ENCODE measurements around the gene CPNE2. TPM values are rescaled to one million over a fixed set of nuclear protein-coding genes. Genes with fewer than 3 reads are reported as not detected.

CPNE2 gene
- total RNA-seq, 5 donors from 2014 or later (not counting 1 experiment from before 2014, with no cell fraction given), result 5.5 to 9.3 (median 6.1) TPM

DNA sequence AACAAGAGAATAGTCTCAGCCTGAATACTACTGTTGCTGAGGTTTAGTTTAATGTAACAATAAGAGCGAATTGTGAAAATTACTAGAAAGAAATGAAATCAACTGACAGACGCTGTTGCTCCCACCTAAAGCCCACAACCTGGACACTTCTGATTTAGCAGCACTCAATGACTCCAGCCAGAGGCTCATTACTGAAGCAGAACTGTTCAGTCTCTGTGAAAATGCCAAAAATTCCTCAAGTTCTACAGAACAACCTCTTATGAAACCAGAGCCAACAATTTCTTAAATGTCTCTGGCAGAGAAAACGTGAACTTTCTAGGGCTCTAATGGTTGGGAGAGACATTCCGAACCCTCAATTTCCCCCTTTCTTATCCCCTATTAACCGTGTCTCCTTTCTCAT lies 83.5 kb downstream of the CPNE2 start:
- DNase-seq (no peak), ATAC-seq (replicated peaks in 1 of 4) (no peak)
- H3K9me3 ChIP-seq, result no peaks in the 10 kb centered on the region
- H3K36me3 ChIP-seq (ENCODE audit: control insufficient read depth in 2 of 2, extremely low read depth in 1 of 2, insufficient read depth in 1 of 2, low read length in 1 of 2), result peaks cover 8 to 30% of the 10 kb centered on the region in 2 donors
- Mint-ChIP-seq H3K4me3 (no peak overlapping the region), H3K36me3 (peaks cover 25% of the 10 kb centered on the region), H3K9me3 (no peaks in the 10 kb centered on the region), H3K27me3 (no peaks in the 10 kb centered on the region), H3K27ac (no peak overlapping the region), H3K4me1 (peaks cover 2 to 6% (median 5%) of the 10 kb centered on the region in 3 donors)
- no peak overlapping the region for H3K4me3 ChIP-seq (ENCODE audit: control insufficient read depth in 1 of 2, extremely low read depth in 1 of 2, low read length in 1 of 2)
- no peak overlapping the region for H3K27ac ChIP-seq (ENCODE audit: low read length)
- ChIA-PET CTCF (interaction anchor here in 1 of 2 donors (0.5 to 1.0 kb wide), 2 partner anchors 83 to 92 kb away, joined by 3 to 7 read pairs; no protein-coding TSS in a partner anchor), POLR2A (no interaction called here)
- WGBS (ENCODE audit: insufficient coverage), result no CpG with 5 or more reads among the region's 5 CpGs
- H3K27me3 ChIP-seq (replicated peaks in 1 of 2; ENCODE audit: control insufficient read depth in 2 of 2, extremely low read depth in 1 of 2, insufficient read depth in 2 of 2, low read length in 1 of 2), result no peaks in the 10 kb centered on the region
- no peaks in the 10 kb centered on the region for H3K4me1 ChIP-seq (ENCODE audit: control insufficient read depth in 1 of 2, extremely low read depth in 1 of 2, insufficient read depth in 2 of 2, low read length in 2 of 2)

DNA sequence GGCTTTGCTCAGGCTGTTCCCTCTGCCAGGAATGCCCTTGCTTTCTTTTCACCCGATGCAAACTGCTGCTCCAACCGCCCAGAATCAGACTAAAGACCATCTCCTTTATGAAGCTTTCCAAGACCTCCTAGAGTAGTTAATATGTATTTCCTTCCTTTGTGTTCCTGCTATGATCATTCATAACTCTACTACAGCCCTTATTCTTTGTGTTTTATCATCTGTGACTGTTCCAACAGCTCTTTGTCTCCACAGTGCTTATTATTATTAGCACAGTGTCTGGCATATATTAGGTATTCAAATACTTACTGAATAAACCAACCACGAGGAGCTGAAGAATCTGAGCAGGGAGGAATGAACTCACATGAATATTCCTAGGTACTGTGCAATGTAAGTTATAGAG lies 85.8 kb downstream of the CPNE2 start:
- DNase-seq (no peak), ATAC-seq (replicated peaks in 1 of 4) (no peak)
- no CpG with 5 or more reads among the region's 3 CpGs for WGBS (ENCODE audit: insufficient coverage)
- Histone ChIP-seq H3K9me3 (no peaks in the 10 kb centered on the region), H3K36me3 (ENCODE audit: control insufficient read depth in 2 of 2, extremely low read depth in 1 of 2, insufficient read depth in 1 of 2, low read length in 1 of 2) (peaks cover 0 to 7% of the 10 kb centered on the region in 2 donors), H3K27me3 (replicated peaks in 1 of 2; ENCODE audit: control insufficient read depth in 2 of 2, extremely low read depth in 1 of 2, insufficient read depth in 2 of 2, low read length in 1 of 2) (no peaks in the 10 kb centered on the region), H3K4me3 (ENCODE audit: control insufficient read depth in 1 of 2, extremely low read depth in 1 of 2, low read length in 1 of 2) (no peak overlapping the region), H3K4me1 (ENCODE audit: control insufficient read depth in 1 of 2, extremely low read depth in 1 of 2, insufficient read depth in 2 of 2, low read length in 2 of 2) (peaks cover 0 to 4% of the 10 kb centered on the region in 2 experiments), H3K27ac (ENCODE audit: low read length) (no peak overlapping the region)
- POLR2A ChIA-PET, result no interaction called here
- CTCF ChIA-PET, result no interaction called here
- Mint-ChIP-seq H3K9me3 (no peaks in the 10 kb centered on the region), H3K4me3 (no peak overlapping the region), H3K36me3 (peaks cover 11% of the 10 kb centered on the region), H3K27ac (no peak overlapping the region), H3K27me3 (no peaks in the 10 kb centered on the region), H3K4me1 (peaks cover 12 to 20% (median 18%) of the 10 kb centered on the region in 3 donors)

DNA sequence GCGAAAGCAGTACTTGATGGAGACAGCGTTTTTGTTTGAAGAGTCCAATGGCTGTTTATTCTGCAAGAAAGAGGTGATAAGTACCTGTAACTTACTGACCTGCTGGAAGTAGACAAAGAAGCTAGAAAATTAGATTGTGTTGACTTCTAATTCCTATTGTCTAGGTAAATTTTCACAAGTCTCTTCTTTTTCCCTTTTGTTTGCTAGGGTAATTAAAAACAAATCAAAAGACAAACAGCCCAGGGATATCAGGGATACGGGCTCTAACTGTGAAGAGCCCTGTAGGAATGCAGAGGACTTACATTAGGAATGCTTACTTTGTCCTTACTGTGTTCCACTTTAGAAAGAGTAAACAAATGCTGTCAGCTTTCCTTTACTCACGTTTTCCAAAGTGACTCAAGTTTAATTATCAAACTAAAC lies 86.4 kb downstream of the CPNE2 start:
- H3K27ac ChIP-seq (ENCODE audit: low read length), result no peak overlapping the region

DNA sequence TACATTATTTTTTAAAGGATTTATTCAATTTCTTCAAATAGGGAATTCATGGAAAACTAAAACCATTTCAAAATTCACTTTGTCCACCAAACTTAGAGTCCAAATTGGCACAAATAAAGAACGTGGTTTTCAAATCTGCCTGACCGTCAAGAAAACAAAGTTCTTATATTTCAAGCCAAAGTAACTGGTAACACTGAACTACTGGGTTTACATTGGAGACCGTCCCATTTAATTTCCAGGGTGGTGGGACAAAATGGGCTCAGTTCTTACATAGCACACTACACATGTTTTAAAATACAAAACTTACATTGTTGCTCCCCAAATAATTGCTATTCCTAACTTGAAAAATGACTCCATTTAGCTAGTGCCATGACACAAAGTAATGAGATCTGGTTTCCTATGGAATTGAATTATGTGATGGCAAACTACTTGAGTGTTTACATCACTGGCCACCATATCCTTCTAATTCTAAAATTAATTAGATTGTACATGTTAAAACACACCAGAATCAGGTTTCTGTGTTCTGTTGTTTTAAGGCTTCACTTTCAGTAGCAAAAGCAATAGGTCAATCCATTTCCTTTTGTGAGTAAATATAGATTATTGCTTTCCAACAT lies 86.9 kb downstream of the CPNE2 start:
- Mint-ChIP-seq H3K4me3 (no peak overlapping the region), H3K36me3 (peaks cover 7% of the 10 kb centered on the region), H3K9me3 (no peaks in the 10 kb centered on the region), H3K27ac (no peak overlapping the region), H3K27me3 (no peaks in the 10 kb centered on the region), H3K4me1 (peaks cover 19 to 28% (median 25%) of the 10 kb centered on the region in 3 donors)
- CTCF ChIA-PET, result no interaction called here
- ATAC-seq (replicated peaks in 1 of 4) (no peak), DNase-seq (no peak)
- no peak overlapping the region for H3K4me3 ChIP-seq (ENCODE audit: control insufficient read depth in 1 of 2, extremely low read depth in 1 of 2, low read length in 1 of 2)
- H3K9me3 ChIP-seq, result no peaks in the 10 kb centered on the region
- no peak overlapping the region for H3K27ac ChIP-seq (ENCODE audit: low read length)
- no peaks in the 10 kb centered on the region for H3K27me3 ChIP-seq (replicated peaks in 1 of 2; ENCODE audit: control insufficient read depth in 2 of 2, extremely low read depth in 1 of 2, insufficient read depth in 2 of 2, low read length in 1 of 2)
- WGBS (ENCODE audit: insufficient coverage), result 93% methylated on average over 2 of the region's 3 CpGs
- H3K36me3 ChIP-seq (ENCODE audit: control insufficient read depth in 2 of 2, extremely low read depth in 1 of 2, insufficient read depth in 1 of 2, low read length in 1 of 2), result peaks cover 0 to 5% of the 10 kb centered on the region in 2 donors
- POLR2A ChIA-PET, result no interaction called here
- H3K4me1 ChIP-seq (ENCODE audit: control insufficient read depth in 1 of 2, extremely low read depth in 1 of 2, insufficient read depth in 2 of 2, low read length in 2 of 2), result peaks cover under 1 to 4% of the 10 kb centered on the region in 2 experiments

More for the DNA sequence above, 86.4 kb downstream of the CPNE2 start:
- H3K4me1 ChIP-seq (ENCODE audit: control insufficient read depth in 1 of 2, extremely low read depth in 1 of 2, insufficient read depth in 2 of 2, low read length in 2 of 2), result peaks cover 0 to 4% of the 10 kb centered on the region in 2 experiments
- CTCF ChIA-PET, result no interaction called here
- H3K9me3 ChIP-seq, result no peaks in the 10 kb centered on the region
- ATAC-seq (replicated peaks in 1 of 4) (no peak), DNase-seq (no peak)
- POLR2A ChIA-PET, result no interaction called here
- H3K36me3 ChIP-seq (ENCODE audit: control insufficient read depth in 2 of 2, extremely low read depth in 1 of 2, insufficient read depth in 1 of 2, low read length in 1 of 2), result peaks cover 0 to 5% of the 10 kb centered on the region in 2 donors
- Mint-ChIP-seq H3K4me1 (peaks cover 14 to 22% (median 20%) of the 10 kb centered on the region in 3 donors), H3K27me3 (no peaks in the 10 kb centered on the region), H3K9me3 (no peaks in the 10 kb centered on the region), H3K27ac (no peak overlapping the region), H3K36me3 (peaks cover 7% of the 10 kb centered on the region), H3K4me3 (no peak overlapping the region)
- no peaks in the 10 kb centered on the region for H3K27me3 ChIP-seq (replicated peaks in 1 of 2; ENCODE audit: control insufficient read depth in 2 of 2, extremely low read depth in 1 of 2, insufficient read depth in 2 of 2, low read length in 1 of 2)
- H3K4me3 ChIP-seq (ENCODE audit: control insufficient read depth in 1 of 2, extremely low read depth in 1 of 2, low read length in 1 of 2), result no peak overlapping the region
- WGBS (ENCODE audit: insufficient coverage), result no CpG with 5 or more reads among the region's 4 CpGs

DNA sequence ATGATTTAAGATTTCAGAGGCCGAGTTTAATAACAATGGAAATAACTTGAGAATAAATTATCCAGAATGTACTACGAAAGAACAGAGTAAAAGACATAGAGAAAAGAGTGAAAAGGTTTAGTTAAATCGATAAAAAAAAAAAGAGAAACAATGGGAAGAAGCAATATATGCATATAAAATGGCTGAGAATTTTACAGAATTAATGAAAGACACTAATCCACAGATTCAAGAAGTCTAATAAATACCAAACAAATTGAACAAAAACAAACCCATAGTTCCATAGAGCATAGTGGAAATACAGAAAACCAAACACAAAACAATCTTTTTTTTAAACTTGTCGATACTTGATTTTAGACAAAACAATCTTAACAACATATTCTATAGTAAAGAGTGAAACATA lies 91.7 kb downstream of the CPNE2 start:
- H3K9me3 Mint-ChIP-seq, result no peaks in the 10 kb centered on the region
- peaks cover 18 to 22% of the 10 kb centered on the region in 2 experiments for H3K4me1 ChIP-seq (ENCODE audit: control insufficient read depth in 1 of 2, extremely low read depth in 1 of 2, insufficient read depth in 2 of 2, low read length in 2 of 2)
- peak overlapping the region; percentile 96 to 100 (median 98) for H3K4me3 Mint-ChIP-seq
- peaks cover 55 to 58% (median 58%) of the 10 kb centered on the region in 3 donors for H3K4me1 Mint-ChIP-seq
- ATAC-seq (replicated peaks in 1 of 4), result no peak
- ChIA-PET CTCF (interaction anchor here in 1 of 2 donors (0.5 to 0.6 kb wide), 2 partner anchors 91 to 94 kb away, joined by 3 to 7 read pairs; no protein-coding TSS in a partner anchor), POLR2A (no interaction called here)
- H3K36me3 ChIP-seq (ENCODE audit: control insufficient read depth in 2 of 2, extremely low read depth in 1 of 2, insufficient read depth in 1 of 2, low read length in 1 of 2), result no peaks in the 10 kb centered on the region
- H3K27ac ChIP-seq (ENCODE audit: low read length), result no peak overlapping the region
- no peaks in the 10 kb centered on the region for H3K9me3 ChIP-seq
- H3K4me3 ChIP-seq (ENCODE audit: control insufficient read depth in 1 of 2, extremely low read depth in 1 of 2, low read length in 1 of 2), result no peak overlapping the region
- H3K27me3 ChIP-seq (replicated peaks in 1 of 2; ENCODE audit: control insufficient read depth in 2 of 2, extremely low read depth in 1 of 2, insufficient read depth in 2 of 2, low read length in 1 of 2), result no peaks in the 10 kb centered on the region
- peak overlapping the region; percentile 1 to 41 for H3K27ac Mint-ChIP-seq
- no peaks in the 10 kb centered on the region for H3K27me3 Mint-ChIP-seq
- no peaks in the 10 kb centered on the region for H3K36me3 Mint-ChIP-seq
- no CpG with 5 or more reads among the region's 4 CpGs for WGBS (ENCODE audit: insufficient coverage)
- DNase-seq, result no peak

DNA sequence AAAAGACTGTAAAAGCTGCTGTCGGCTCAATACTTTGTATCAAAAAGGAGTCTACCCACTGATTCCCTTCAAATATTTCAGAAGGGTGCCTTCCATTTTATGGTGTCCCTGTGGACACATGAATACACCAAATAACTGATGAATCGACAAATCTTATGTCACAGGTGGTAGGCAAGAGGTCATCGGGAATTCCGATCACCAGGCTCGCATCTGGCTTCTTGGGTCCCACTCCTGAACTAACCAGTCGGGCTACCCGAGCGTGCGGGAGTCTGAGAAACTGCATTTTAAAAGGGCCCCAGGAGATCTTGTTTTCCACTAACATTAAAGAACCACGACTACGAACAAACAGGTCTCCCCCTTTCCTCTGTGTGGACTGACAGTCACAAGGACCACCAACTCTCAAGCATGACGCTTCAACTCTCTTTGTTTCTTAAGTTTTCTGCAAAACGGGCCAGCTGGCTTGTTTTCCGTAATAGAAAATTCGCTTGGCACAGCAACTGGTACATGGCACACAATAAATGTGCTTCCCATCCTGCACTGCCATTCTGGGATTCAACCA lies 92.6 kb downstream of the CPNE2 start:
- H3K36me3 ChIP-seq (ENCODE audit: control insufficient read depth in 2 of 2, extremely low read depth in 1 of 2, insufficient read depth in 1 of 2, low read length in 1 of 2), result no peaks in the 10 kb centered on the region
- H3K27ac ChIP-seq (ENCODE audit: low read length), result peak overlapping the region; percentile 69
- Mint-ChIP-seq H3K4me3 (peak overlapping the region; percentile 96 to 100 (median 98)), H3K9me3 (no peaks in the 10 kb centered on the region), H3K4me1 (peaks cover 59 to 60% (median 59%) of the 10 kb centered on the region in 3 donors), H3K27me3 (no peaks in the 10 kb centered on the region), H3K27ac (peak overlapping the region; percentile 92 to 97), H3K36me3 (no peaks in the 10 kb centered on the region)
- no peaks in the 10 kb centered on the region for H3K9me3 ChIP-seq
- CTCF ChIA-PET, result interaction anchor here in 1 of 2 donors (1.4 kb wide), 1 partner anchor 115 kb away, joined by 4 read pairs; no protein-coding TSS in a partner anchor
- H3K4me3 ChIP-seq (ENCODE audit: control insufficient read depth in 1 of 2, extremely low read depth in 1 of 2, low read length in 1 of 2), result peak overlapping the region; percentile 98
- peak in 2 of 35 experiments; percentile 6 to 11 for DNase-seq
- WGBS (ENCODE audit: insufficient coverage), result 27% methylated on average over 13 of the region's 15 CpGs
- POLR2A ChIA-PET, result interaction anchor here in 1 of 2 donors (0.6 kb wide), 1 partner anchor 245 kb away, joined by 4 read pairs; no protein-coding TSS in a partner anchor
- no peak for ATAC-seq (replicated peaks in 1 of 4)
- peaks cover 18 to 22% of the 10 kb centered on the region in 2 experiments for H3K4me1 ChIP-seq (ENCODE audit: control insufficient read depth in 1 of 2, extremely low read depth in 1 of 2, insufficient read depth in 2 of 2, low read length in 2 of 2)
- no peaks in the 10 kb centered on the region for H3K27me3 ChIP-seq (replicated peaks in 1 of 2; ENCODE audit: control insufficient read depth in 2 of 2, extremely low read depth in 1 of 2, insufficient read depth in 2 of 2, low read length in 1 of 2)

Data from T-cell (primary cell).